Activated T-cell treated with anti-CD3 and anti-CD28 coated beads, Interleukin-2, amount 50 U/mL, for 4 hours (primary cell): Measurements from ENCODE around the gene SPATA32. TPM values are rescaled to one million over a fixed set of nuclear protein-coding genes. Genes with fewer than 3 reads are reported as not detected.
A peak's percentile ranks its signal among the peaks of the same experiment; 100 is the strongest.
"Not testable (repeated sequence)": the region's sequence is repeated elsewhere in the genome, so short reads cannot be mapped to it uniquely, and the experiment has no call there.

Experiments
- ATAC-seq, 2 donors: fragments of 200-7000 bp; cut with Tn5 transposase; one replicate each; pipeline ENCODE4 v1.10.0; 2021
- DNase-seq: peaks from one replicate; pipeline ENCODE4 v3.0.0-alpha.2; 2020
- H3K27me3 Mint-ChIP-seq: one replicate; pipeline ENCODE4 v1.8.0; 2021; ENCODE audit warnings: low read depth, mixed read lengths
- H3K36me3 Mint-ChIP-seq: one replicate; pipeline ENCODE4 v1.8.0; 2022; ENCODE audit warnings: mixed read lengths; ENCODE audit not compliant: insufficient read depth
- H3K4me1 Mint-ChIP-seq: one replicate; pipeline ENCODE4 v1.8.0; 2021; ENCODE audit warnings: low read depth, mixed read lengths
- H3K4me3 Mint-ChIP-seq: one replicate; pipeline ENCODE4 v1.8.0; 2021; ENCODE audit warnings: mild to moderate bottlenecking, moderate library complexity, mixed read lengths
- H3K9me3 Mint-ChIP-seq: one replicate; pipeline ENCODE4 v1.8.0; 2021; ENCODE audit warnings: mixed read lengths
- total RNA-seq, 3 donors: library from RNA; stranded (reverse); gene quantifications; one replicate each; pipeline ENCODE4 v1.2.1, GENCODE V29; 2021

The SPATA32 gene
- total RNA-seq, 3 donors from 2014 or later = 0.25 to 0.63 (median 0.27) TPM

GRCh38 chr17:45253237-45253636 lies 8.7 kb downstream of the SPATA32 start:
- H3K36me3 Mint-ChIP-seq, H3K27me3 Mint-ChIP-seq, H3K4me3 Mint-ChIP-seq, ATAC-seq, H3K9me3 Mint-ChIP-seq, DNase-seq: not testable (repeated sequence)
- peaks cover 76% of the 10 kb centered on the region for H3K4me1 Mint-ChIP-seq

GRCh38 chr17:45251931-45252330 lies 10.0 kb downstream of the SPATA32 start:
- no peak for ATAC-seq
- Mint-ChIP-seq H3K4me1 (peaks cover 71% of the 10 kb centered on the region), H3K4me3 (no peak overlapping the region), H3K9me3 (no peaks in the 10 kb centered on the region), H3K36me3 (peaks cover 10% of the 10 kb centered on the region), H3K27me3 (no peaks in the 10 kb centered on the region)
- DNase-seq = no peak

- Mint-ChIP-seq H3K27me3 (no peaks in the 10 kb centered on the region), H3K4me1 (peaks cover 63% of the 10 kb centered on the region), H3K9me3 (no peaks in the 10 kb centered on the region), H3K4me3 (peak overlapping the region; percentile 86), H3K36me3 (peaks cover 17% of the 10 kb centered on the region)
- ATAC-seq = peak; percentile 81
- DNase-seq = peak; percentile 78
Observed at GRCh38 chr17:45248132-45248957, 13.5 kb downstream of the SPATA32 start.

- H3K27me3 Mint-ChIP-seq = no peaks in the 10 kb centered on the region
- H3K36me3 Mint-ChIP-seq = peaks cover 18% of the 10 kb centered on the region
- ATAC-seq (peak; percentile 91 to 92), DNase-seq (peak; percentile 94)
- H3K4me3 Mint-ChIP-seq = peak overlapping the region; percentile 86
- no peaks in the 10 kb centered on the region for H3K9me3 Mint-ChIP-seq
- H3K4me1 Mint-ChIP-seq = peaks cover 56% of the 10 kb centered on the region
Observed at GRCh38 chr17:45247429-45248131, 14.3 kb downstream of the SPATA32 start.

GRCh38 chr17:45246861-45247428 lies 14.9 kb downstream of the SPATA32 start:
- peak overlapping the region; percentile 86 for H3K4me3 Mint-ChIP-seq
- no peaks in the 10 kb centered on the region for H3K9me3 Mint-ChIP-seq
- no peak for DNase-seq
- no peaks in the 10 kb centered on the region for H3K27me3 Mint-ChIP-seq
- peaks cover 19% of the 10 kb centered on the region for H3K36me3 Mint-ChIP-seq
- ATAC-seq = peak in 1 of 2 donors; percentile 27
- H3K4me1 Mint-ChIP-seq = peaks cover 49% of the 10 kb centered on the region

GRCh38 chr17:45246338-45246737 lies 15.6 kb downstream of the SPATA32 start:
- no peaks in the 10 kb centered on the region for H3K27me3 Mint-ChIP-seq
- DNase-seq (no peak), ATAC-seq (no peak)
- peak overlapping the region; percentile 57 for H3K4me3 Mint-ChIP-seq
- peaks cover 15% of the 10 kb centered on the region for H3K36me3 Mint-ChIP-seq
- H3K4me1 Mint-ChIP-seq = peaks cover 48% of the 10 kb centered on the region
- H3K9me3 Mint-ChIP-seq = no peaks in the 10 kb centered on the region

- Mint-ChIP-seq H3K4me1 (peaks cover 40% of the 10 kb centered on the region), H3K36me3 (peaks cover 12% of the 10 kb centered on the region), H3K4me3 (peak overlapping the region; percentile 8), H3K9me3 (no peaks in the 10 kb centered on the region), H3K27me3 (no peaks in the 10 kb centered on the region)
- DNase-seq = no peak
- no peak for ATAC-seq
Observed at GRCh38 chr17:45244725-45245656, 16.9 kb downstream of the SPATA32 start.

GRCh38 chr17:45243750-45244149 lies 18.1 kb downstream of the SPATA32 start:
- Mint-ChIP-seq H3K9me3 (no peaks in the 10 kb centered on the region), H3K27me3 (no peaks in the 10 kb centered on the region), H3K4me1 (peaks cover 31% of the 10 kb centered on the region), H3K36me3 (peaks cover 23% of the 10 kb centered on the region), H3K4me3 (no peak overlapping the region)
- ATAC-seq (no peak), DNase-seq (no peak)

- Mint-ChIP-seq H3K27me3 (no peaks in the 10 kb centered on the region), H3K9me3 (no peaks in the 10 kb centered on the region), H3K36me3 (peaks cover 39% of the 10 kb centered on the region), H3K4me1 (peaks cover 26% of the 10 kb centered on the region), H3K4me3 (no peak overlapping the region)
- ATAC-seq (no peak), DNase-seq (no peak)
Observed at GRCh38 chr17:45242029-45242414, 19.9 kb downstream of the SPATA32 start.

GRCh38 chr17:45241328-45242028 lies 20.4 kb downstream of the SPATA32 start:
- no peaks in the 10 kb centered on the region for H3K27me3 Mint-ChIP-seq
- no peak for DNase-seq
- no peaks in the 10 kb centered on the region for H3K9me3 Mint-ChIP-seq
- ATAC-seq = no peak
- H3K4me1 Mint-ChIP-seq = peaks cover 21% of the 10 kb centered on the region
- no peak overlapping the region for H3K4me3 Mint-ChIP-seq
- H3K36me3 Mint-ChIP-seq = peaks cover 38% of the 10 kb centered on the region

GRCh38 chr17:45240905-45241327 lies 21.0 kb downstream of the SPATA32 start:
- Mint-ChIP-seq H3K4me3 (no peak overlapping the region), H3K36me3 (peaks cover 33% of the 10 kb centered on the region), H3K9me3 (no peaks in the 10 kb centered on the region), H3K27me3 (no peaks in the 10 kb centered on the region), H3K4me1 (peaks cover 17% of the 10 kb centered on the region)
- ATAC-seq (no peak), DNase-seq (no peak)

GRCh38 chr17:45238155-45238774 lies 23.6 kb downstream of the SPATA32 start:
- H3K4me1 Mint-ChIP-seq = peaks cover 28% of the 10 kb centered on the region
- H3K4me3 Mint-ChIP-seq = no peak overlapping the region
- ATAC-seq (no peak), DNase-seq (no peak)
- H3K36me3 Mint-ChIP-seq = peaks cover 36% of the 10 kb centered on the region
- H3K9me3 Mint-ChIP-seq = no peaks in the 10 kb centered on the region
- no peaks in the 10 kb centered on the region for H3K27me3 Mint-ChIP-seq

GRCh38 chr17:45237686-45238085 lies 24.2 kb downstream of the SPATA32 start:
- Mint-ChIP-seq H3K36me3 (peaks cover 38% of the 10 kb centered on the region), H3K9me3 (no peaks in the 10 kb centered on the region), H3K4me3 (no peak overlapping the region), H3K4me1 (peaks cover 33% of the 10 kb centered on the region), H3K27me3 (no peaks in the 10 kb centered on the region)
- ATAC-seq (no peak), DNase-seq (no peak)
